ENCODE results near the gene NCBP2L.

NCBP2L gene

DNA sequence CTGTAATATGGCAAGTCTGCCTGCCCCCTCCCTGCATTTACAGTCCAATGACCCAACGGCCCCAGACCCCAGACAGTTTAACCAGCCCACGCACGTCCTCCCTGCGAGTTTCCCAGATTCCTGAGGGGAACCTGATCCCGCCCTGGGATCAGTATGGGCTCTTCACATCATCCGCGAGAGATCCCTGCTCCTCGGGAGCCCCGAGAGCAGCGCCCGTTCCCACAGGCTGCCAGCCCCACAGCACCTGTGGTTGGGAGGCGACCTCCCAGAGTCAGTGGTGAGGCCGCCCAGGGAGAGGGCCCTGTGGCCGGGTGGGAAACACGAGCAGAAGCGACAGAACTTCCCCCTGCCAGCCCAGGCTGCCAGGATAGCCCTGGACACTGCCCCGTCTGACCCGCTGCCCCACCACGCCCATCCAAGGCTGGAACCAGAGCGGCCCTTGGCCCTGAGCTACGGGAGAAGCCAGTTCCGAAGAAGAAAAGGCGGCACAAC lies 34.8 kb upstream of the NCBP2L start:
- DNase-seq (ENCODE audit: low read depth in 2 of 2): no peak
- TF ChIP-seq, protein P1, sequence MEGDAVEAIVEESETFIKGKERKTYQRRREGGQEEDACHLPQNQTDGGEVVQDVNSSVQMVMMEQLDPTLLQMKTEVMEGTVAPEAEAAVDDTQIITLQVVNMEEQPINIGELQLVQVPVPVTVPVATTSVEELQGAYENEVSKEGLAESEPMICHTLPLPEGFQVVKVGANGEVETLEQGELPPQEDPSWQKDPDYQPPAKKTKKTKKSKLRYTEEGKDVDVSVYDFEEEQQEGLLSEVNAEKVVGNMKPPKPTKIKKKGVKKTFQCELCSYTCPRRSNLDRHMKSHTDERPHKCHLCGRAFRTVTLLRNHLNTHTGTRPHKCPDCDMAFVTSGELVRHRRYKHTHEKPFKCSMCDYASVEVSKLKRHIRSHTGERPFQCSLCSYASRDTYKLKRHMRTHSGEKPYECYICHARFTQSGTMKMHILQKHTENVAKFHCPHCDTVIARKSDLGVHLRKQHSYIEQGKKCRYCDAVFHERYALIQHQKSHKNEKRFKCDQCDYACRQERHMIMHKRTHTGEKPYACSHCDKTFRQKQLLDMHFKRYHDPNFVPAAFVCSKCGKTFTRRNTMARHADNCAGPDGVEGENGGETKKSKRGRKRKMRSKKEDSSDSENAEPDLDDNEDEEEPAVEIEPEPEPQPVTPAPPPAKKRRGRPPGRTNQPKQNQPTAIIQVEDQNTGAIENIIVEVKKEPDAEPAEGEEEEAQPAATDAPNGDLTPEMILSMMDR (IDR thresholded peaks at IDR 0.05; ENCODE audit: low read depth, low read length): no peak
- peak overlapping the region in 1 of 2 donors; percentile 34 for H3K4me3 ChIP-seq (replicated peaks in 1 of 2; ENCODE audit: low read depth in 2 of 2, low read length in 2 of 2)

DNA sequence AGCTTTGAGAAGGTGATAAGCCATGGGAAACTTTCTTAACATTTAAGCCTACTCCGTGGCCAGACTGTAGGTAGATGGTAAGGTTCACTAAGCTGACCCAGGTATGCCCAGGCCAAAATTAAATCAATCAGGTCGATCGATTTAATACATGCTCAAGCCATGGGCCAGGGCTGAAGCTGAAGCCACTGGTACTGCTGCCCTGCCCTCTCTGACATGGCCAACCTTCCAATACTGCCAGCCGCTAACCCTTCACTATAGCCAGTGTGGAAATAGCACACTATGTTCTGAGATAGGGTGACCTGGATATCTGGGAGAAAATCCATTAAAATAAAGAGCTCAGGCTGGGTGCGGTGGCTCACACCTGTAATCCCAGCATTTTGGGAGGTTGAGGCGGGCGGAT lies 33.5 kb upstream of the NCBP2L start:
- DNase-seq (ENCODE audit: low read depth in 2 of 2): no peak
- TF ChIP-seq, protein P1 (IDR thresholded peaks at IDR 0.05; ENCODE audit: low read depth, low read length): no peak
- H3K4me3 ChIP-seq (replicated peaks in 1 of 2; ENCODE audit: low read depth in 2 of 2, low read length in 2 of 2): no peak overlapping the region

DNA sequence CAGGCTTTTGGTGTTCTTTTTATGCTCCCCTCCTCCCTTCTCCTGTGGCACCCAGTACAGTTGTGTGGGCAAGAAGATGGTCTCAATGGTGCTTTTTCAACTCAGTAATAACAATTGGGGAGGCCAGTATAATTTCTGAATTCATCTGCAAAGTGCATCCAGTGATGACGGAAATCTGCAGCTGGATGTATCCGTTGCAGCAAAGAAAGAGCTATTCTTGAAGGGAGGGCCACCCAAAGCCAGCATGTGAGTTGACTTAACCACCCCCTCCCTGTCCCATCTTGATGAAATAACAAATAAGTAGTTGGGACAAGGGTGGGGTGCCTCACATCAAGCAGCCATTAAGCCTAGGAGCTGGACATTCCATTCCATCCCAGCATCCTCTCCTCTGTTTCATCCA lies 32.7 kb upstream of the NCBP2L start:
- DNase-seq (ENCODE audit: low read depth in 2 of 2): no peak
- H3K4me3 ChIP-seq (replicated peaks in 1 of 2; ENCODE audit: low read depth in 2 of 2, low read length in 2 of 2): no peak overlapping the region
- TF ChIP-seq, protein P1 (IDR thresholded peaks at IDR 0.05; ENCODE audit: low read depth, low read length): no peak

DNA sequence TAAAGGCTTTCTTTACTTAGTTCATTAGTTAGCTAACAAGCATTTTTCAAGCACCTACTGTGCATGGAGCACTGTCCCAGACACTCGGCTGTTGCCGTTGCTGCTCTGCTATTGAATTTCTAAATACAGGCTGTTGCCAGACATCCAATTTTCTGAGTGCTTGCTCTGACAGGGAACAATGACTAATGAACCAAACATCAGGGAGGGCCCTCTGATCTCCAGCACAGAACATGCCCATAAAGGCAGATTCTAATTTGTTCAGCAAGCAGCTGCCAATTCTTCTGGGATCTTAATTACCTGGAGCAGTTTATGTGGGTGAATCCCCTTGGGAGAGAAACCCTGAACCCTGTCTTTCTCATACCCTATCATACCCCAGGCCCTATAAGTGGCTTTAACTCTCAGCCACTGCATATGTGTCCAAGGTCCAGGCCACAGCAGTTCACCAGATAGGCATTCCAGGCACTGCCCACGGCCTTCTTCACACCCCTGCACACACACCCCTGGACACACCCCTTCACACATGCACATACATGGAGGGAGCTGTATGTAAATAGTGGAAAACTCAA lies 29.9 kb upstream of the NCBP2L start:
- TF ChIP-seq, protein P1 (IDR thresholded peaks at IDR 0.05; ENCODE audit: low read depth, low read length): no peak
- H3K4me3 ChIP-seq (replicated peaks in 1 of 2; ENCODE audit: low read depth in 2 of 2, low read length in 2 of 2): no peak overlapping the region
- DNase-seq (ENCODE audit: low read depth in 2 of 2): peak; percentile 63 to 69

DNA sequence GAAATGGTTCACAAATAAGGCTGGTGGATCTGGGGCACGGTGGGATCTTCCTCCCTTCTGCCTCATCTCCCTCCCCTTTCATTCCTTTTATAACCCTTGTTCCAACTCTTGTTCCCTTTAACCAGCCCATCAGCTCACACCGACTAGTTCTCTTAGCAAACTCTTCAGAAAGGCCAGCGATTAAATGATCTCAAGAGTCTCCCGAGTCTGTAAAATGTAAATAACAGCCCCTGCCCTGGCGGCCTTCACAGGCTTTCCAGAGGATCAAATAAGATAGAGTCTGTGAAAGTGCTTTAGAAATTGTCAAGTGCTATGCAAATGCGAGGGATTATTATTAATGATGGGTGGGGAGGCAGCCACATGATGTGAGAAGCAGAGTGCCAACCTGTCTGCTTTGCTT lies 29.0 kb upstream of the NCBP2L start:
- no peak for DNase-seq (ENCODE audit: low read depth in 2 of 2)
- TF ChIP-seq, protein P1 (IDR thresholded peaks at IDR 0.05; ENCODE audit: low read depth, low read length): no peak
- no peak overlapping the region for H3K4me3 ChIP-seq (replicated peaks in 1 of 2; ENCODE audit: low read depth in 2 of 2, low read length in 2 of 2)

DNA sequence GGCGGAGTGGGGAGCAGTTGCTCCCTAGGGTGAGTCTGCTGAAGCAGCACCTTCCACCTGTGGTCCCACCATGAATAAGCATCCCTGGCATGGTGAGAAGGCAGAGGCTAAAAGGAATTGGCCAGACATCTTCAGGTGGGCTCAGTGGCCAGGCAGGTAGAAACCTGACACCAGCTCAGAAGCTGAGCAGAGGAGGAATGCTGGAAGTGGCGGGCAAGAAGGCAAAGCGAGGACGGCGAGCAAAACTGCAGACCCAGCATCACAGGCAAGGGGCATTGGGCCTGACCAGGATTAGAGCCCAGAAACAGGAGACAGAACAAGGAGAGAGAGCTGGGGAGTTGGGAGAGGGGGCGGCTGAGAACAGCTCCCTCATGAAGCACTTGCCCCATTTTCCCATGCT lies 27.3 kb upstream of the NCBP2L start:
- DNase-seq (ENCODE audit: low read depth in 2 of 2): no peak
- TF ChIP-seq, protein P1 (IDR thresholded peaks at IDR 0.05; ENCODE audit: low read depth, low read length): no peak
- H3K4me3 ChIP-seq (replicated peaks in 1 of 2; ENCODE audit: low read depth in 2 of 2, low read length in 2 of 2): no peak overlapping the region
